NCI-H1092 (cell line): ENCODE measurements around the gene CERK.
"Not testable (repeated sequence)": the region's sequence is repeated elsewhere in the genome, so short reads cannot be mapped to it uniquely, and the experiment has no call there.

Experiments
- DNase-seq: peaks from one replicate; lab custom pipeline; 2025; lab: John Stamatoyannopoulos, UW

CERK gene

DNA sequence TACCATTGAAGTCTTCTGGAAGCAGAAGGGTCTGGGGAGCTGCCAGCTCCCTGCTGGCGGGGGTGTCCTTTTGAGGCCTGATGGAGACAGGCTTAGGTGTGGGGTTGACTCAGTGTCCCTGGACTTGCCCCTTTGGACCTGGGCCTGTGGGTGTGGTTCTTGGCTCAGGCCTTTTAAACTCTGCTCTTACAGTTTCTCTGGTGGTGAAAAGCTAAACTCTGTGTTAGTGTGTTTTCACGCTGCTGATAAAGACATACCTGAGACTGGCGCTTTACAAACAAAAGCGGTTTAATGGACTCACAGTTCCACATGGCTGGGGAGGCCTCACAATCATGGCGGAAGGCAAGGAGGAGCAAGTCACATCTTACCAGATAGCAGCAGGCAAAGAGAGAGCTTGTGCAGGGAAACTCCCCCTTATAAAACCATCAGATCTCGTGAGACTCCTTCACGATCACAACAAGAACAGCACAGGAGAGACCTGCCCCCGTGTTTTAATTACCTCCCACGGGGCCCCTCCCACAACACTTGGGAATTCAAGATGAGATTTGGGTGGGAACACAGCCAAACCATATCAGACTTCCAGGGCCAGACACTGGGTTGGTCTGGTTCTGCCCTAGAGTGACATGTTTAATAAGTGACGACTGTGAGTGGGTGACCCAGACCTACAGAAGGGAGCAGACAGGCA is 91.4 kb downstream of the CERK start:
- no peak for DNase-seq

DNA sequence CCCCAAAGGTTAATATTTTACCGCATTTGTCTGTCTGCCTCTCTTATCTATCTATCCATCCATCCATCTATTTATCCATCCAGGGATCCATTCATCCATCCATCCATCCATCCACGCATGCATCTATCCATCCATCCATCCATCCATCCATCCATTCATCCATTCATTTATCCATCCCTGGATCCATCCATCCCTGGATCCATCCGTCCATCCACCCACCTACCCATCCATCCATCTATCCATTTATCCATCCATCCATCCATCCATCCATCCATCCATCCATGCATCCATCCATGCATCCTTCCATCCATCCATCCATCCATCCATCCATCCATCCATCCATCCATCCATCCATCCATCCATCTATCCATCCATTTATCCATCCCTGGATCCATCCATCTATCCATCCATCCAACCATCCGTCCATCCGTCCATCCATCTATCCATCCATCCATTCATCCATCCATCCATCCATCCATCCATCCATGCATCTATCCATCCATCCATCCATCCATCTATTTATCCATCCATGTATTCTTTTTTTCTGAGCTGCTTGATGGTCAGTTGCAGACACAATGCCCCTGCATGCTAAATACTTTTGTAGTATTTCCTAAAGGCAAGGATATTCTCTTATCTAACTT is 95.1 kb downstream of the CERK start:
- not testable (repeated sequence) for DNase-seq

DNA sequence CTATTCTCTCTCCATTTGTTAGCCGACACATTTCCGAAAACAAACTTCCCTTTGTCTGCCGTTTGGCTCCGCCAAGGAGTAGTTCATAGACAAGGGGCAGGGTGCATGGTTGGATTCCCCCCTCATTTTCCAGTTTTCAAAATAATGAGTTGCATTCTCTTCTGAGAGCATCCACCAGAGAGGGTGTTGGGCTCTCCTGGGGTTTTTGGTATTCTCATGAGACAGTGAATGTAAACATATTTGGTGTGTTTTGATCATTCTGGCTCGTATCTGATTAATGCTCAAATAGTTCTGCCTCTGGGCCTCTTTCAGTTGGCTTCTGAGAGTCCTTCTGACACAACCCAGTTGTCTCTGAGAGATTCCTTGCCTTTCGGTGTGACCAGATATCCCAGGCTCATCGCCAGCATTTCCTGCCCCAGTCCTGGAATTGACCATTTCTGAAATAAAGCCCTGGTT is 96.2 kb downstream of the CERK start:
- no peak for DNase-seq

DNA sequence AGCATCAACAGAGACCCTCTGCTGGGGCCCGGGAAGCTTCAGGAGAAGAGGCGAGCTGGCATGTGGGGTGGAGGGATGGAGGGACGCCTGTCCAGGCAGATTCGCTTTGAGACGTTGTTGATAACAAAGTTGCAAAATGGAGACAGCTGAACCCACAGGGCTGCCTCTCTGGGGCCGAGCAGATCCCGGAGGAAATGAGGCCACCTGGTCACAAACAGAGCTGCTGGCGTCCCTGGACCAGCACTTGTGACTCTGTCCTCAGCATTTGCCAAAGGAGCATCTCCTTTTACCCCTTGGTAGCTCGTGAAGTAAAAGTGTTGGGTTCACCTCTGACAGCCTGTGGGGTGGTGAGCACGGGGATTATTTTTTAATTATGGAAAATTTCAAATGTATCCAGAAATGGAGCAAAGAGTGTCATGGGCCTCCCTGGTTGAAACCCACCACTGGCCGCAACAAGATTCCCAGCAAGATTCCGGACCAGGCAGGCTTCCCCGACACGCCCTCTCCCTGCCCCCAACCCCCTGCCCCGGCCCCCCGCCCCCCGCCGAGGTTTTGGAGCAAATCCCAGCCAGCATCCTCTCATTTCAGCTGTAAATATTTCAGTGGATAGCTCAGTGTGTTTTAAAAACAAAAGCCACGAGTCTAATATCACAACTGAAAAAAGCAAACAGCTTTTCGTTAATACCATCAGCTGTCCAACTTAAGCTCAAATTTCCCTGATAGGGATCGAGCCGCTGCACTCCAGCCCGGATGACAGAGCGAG is 97.6 kb downstream of the CERK start:
- DNase-seq: no peak

DNA sequence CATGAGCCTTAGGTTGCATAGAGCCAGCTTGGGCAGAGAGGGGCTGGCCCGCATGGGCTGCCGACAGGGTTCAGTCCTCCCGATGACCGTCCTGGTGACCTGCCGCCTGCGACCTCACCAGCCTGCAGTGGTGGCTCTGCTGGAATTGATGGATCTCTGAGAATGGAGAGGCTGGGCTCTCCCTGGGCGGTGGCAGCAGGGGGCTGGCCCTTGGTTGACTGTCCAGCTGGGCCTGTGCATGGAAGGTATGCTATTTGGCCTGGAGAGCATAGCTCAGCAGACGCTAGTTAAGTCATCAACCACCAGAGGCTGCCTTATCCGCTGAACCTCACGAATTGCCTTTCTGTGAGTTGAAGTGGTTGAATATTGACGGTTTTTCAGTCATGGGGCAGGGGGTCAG is 98.2 kb downstream of the CERK start:
- DNase-seq: no peak

DNA sequence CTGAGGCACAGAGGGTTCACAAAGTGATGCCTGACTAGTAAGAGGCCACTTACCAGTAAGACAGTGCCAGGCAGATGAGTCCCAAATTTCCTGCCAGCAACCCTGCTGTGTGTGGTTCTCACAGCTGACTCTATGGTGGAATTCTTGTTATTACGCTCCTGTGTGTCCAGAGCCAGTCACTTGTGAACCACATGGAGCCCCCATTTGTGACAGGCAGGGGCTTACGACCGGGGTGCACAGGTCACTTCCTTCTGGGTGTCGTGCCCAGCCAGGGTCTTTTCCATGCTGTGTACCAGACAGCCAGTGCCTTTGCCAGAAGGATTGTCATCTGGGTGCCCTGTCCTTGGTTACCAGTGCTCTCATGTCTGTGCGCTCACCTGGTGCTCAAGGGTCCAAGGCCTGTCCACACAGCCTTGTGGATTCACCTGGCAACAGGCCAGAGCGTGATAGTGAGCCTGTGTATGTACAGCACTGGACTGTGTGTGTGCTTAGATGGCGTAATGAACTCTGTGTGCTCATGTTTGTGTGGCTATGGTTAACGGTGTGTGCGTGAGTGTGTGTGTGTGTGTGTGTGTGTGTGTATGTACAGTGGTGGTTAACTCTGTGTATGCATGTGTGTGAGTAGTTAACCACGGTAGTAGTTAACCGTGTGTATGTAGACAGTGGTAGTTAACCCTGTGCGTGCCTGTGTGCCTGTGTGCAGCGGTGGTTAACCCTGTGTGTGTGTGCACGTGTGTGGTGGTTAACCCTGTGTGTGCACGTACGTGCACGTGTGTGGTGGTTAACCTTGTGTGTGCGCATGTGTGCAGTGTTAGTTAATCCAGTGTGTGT is 99.2 kb downstream of the CERK start:
- peak; percentile 5 for DNase-seq

DNA sequence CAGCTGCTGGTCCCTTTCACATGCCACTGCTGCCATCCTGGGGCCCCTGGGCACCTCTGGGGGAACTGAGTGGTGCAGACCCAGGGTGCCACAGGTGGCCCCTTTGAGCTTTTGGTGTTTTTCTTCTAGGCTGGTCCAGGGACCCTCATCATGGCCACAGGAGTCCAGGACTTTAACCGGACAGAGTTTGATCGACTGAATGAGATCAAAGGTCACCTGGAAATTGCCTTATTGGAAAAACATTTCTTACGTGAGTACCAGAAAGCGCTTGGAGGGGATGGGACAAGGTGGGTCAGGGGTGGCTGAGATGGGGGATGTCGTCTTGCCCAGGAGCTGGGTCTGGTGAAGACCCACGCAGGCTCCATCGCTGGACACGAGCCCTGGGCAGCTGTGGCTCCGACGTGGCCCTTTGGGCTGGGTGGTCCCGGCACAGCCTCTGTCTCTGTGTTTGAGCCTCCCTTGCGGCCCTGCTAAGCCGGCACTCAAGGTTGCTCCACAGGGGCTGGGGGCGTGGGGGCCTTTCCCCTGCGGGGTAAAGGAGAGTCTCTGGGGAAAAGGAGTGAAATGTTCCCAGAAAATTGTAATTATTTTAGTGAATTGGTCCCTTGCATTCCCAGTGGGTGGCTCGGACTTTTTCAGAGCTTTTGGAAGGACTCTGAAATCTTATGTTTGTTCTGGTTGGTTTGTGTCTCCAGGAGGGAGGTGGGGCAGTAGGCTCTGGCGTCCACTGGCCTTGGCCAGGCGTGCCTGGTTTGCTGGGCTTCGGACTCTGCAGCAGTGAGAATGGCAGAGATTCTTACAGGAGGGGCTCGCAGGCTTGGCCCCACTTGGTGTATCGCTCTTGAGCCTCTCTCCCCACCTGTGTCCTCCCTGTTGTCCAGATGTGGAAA is 100.1 kb downstream of the CERK start:
- DNase-seq: no peak

DNA sequence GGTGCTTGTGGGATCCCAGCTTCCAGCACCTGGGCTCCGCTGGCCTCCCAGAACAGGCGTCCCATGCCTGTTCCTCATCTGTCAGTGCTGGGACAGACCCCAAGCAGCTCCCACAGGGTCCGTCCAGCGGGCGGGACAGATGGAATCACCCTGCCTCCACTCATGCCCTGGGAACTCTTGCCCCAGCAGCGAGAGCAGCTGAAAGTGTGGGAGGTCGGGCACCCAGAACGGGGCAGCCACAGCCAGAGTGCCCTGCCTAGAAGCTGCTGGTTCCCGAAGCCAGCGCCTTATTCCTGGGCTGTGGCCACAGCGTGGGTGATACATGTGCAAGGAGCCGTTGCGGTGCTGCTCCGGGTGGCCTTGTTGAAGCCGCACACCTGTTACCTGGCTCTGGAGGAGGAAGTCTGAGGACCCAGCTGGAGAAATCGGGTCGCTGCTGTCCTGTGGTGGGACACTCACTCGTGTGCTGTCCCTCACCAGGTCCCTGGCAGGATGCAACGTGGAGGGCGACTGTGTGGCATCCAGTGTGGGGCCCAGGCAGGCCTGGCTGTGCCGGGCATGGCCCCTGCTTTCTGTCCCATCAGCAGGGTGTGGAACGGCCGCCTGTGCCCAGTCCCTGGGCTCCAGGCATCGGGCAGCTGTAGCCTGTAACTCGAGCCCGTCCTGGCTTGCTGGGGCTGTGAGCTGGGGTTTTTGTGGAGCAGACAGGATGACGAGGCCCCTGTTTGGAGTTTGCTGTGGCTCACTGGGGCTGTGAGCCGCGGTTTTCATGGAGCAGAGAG is 101.6 kb downstream of the CERK start:
- DNase-seq: no peak

DNA sequence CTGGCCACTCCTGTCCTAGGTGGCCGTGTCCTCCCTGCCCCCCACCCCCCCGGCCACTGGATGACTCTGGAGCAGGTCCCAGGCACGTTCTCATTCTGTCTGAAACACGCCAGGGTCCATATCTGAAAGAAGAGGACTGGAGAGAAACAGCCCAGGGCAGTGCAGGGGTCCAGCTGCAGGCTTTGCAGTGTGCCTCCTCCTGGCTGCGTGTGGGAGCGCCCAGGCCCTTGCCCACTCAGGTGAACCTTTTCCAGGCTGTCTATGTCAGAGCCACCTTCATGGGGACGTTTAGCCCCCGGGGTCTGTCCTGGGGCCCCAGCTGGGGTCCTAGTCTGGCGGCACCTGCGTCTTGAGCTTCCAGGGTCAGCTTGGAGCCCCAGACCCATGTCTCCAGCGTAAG is 102.3 kb downstream of the CERK start:
- no peak for DNase-seq

DNA sequence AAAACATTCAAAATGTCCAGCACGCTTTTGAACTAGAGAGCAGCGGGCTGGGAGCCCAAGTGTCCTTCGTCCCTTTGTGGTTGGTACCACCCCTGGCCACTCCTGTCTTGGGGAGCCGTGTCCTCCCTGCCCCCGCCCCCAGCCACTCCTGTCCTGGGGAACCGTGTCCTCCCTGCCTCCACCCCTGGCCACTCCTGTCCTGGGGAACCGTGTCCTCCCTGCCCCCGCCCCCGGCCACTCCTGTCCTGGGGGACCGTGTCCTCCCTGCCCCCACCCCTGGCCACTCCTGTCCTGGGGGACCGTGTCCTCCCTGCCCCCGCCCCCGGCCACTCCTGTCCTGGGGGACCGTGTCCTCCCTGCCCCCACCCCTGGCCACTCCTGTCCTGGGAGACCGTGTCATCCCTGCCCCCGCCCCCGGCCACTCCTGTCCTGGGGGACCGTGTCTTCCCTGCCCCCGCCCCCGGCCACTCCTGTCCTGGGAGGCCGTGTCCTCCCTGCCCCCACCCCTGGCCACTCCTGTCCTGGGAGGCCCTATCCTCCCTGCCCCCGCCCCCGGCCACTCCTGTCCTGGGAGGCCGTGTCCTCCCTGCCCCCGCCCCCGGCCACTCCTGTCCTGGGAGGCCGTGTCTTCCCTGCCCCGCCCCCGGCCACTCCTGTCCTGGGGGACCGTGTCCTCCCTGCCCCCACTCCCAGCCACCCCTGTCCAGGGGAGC is 102.9 kb downstream of the CERK start:
- not testable (repeated sequence) for DNase-seq
